Lower leg skin (tissue), 3 donors: ENCODE data around the gene NIFK.

Experiments used
- POLR2A ChIP-seq, 2 donors: fragments of 450-650 bp; IDR thresholded peaks; one replicate each; pipeline ENCODE4 v1.6.1; 2016 to 2017; ENCODE audit warnings: antibody characterized with exemption in 2 of 2, mild to moderate bottlenecking in 1 of 2, moderate library complexity in 1 of 2
- TF ChIP-seq, protein P1 (sequence below), 3 donors: fragments of 450-650 bp; IDR thresholded peaks; one replicate each; pipeline ENCODE4 v1.5.1; 2016; ENCODE audit warnings: antibody characterized with exemption in 3 of 3, mild to moderate bottlenecking in 3 of 3, moderate library complexity in 2 of 3

DNA sequence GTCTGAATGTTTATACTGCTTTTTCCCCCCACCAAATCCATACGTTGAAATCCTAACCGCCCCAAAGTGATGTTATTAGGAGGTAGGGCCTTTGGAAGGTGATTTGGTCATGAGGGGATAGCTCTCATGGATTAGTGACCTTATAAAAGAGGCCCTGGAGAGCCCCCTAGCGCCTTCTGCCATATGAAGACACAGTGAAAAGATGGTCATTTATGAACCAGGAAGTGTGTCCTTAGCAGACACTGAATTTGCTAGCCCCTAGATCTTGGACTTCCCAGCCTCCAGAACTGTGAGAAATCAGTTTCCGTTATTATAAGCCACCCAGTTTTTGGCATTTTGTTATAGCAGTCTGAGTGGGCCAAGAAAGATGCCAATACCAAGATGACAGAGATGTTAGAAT lies 11.5 kb upstream of the NIFK start:
- TF ChIP-seq, protein P1, sequence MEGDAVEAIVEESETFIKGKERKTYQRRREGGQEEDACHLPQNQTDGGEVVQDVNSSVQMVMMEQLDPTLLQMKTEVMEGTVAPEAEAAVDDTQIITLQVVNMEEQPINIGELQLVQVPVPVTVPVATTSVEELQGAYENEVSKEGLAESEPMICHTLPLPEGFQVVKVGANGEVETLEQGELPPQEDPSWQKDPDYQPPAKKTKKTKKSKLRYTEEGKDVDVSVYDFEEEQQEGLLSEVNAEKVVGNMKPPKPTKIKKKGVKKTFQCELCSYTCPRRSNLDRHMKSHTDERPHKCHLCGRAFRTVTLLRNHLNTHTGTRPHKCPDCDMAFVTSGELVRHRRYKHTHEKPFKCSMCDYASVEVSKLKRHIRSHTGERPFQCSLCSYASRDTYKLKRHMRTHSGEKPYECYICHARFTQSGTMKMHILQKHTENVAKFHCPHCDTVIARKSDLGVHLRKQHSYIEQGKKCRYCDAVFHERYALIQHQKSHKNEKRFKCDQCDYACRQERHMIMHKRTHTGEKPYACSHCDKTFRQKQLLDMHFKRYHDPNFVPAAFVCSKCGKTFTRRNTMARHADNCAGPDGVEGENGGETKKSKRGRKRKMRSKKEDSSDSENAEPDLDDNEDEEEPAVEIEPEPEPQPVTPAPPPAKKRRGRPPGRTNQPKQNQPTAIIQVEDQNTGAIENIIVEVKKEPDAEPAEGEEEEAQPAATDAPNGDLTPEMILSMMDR (IDR thresholded peaks at IDR 0.05): no peak
- TF ChIP-seq POLR2A (IDR thresholded peaks at IDR 0.05): no peak
